GM21717 (cell line): ENCODE results near the gene GSTT4.
"Not testable (repeated sequence)": the region's sequence is repeated elsewhere in the genome, so short reads cannot be mapped to it uniquely, and the experiment has no call there.

Source experiments
- ATAC-seq: cut with Tn5 transposase; IDR thresholded peaks from one replicate; pipeline ENCODE4 v1.9.1; 2021; ENCODE audit warnings: mild to moderate bottlenecking, moderate library complexity; ENCODE audit not compliant: unreplicated experiment

GSTT4 gene

DNA sequence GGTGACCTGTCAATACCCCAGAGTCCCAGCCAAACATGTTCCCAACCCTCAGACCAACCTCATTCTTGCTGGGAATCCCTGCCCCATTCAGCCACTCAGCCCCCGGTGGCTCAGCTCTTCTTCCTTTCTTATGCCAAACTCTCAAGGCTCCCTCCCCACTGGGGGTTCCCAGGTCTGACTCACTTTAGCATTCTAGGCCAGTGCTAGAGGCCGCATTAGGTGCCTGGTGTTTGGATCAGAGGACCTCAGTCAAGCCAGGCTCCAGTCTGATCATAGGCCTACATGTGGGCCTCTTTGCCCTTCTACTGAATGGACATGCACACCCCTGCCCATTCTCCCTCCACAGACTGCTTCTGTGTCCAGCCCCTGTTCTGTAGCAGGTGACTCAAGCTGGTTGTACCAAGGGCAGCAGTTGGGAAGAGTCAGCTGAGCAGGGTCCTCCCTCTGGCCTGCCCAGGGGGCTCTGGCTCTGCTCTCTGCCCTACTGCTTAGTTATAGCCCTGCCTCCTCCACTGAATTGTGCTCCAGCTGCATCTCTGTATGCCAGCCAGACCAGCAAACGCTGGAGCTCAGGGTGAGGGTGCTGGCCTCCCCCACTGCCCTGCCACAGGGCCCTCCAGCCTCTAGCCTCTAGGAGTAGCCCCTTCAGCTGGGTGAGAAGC lies 15.5 kb downstream of the GSTT4 start:
- ATAC-seq, result not testable (repeated sequence)

DNA sequence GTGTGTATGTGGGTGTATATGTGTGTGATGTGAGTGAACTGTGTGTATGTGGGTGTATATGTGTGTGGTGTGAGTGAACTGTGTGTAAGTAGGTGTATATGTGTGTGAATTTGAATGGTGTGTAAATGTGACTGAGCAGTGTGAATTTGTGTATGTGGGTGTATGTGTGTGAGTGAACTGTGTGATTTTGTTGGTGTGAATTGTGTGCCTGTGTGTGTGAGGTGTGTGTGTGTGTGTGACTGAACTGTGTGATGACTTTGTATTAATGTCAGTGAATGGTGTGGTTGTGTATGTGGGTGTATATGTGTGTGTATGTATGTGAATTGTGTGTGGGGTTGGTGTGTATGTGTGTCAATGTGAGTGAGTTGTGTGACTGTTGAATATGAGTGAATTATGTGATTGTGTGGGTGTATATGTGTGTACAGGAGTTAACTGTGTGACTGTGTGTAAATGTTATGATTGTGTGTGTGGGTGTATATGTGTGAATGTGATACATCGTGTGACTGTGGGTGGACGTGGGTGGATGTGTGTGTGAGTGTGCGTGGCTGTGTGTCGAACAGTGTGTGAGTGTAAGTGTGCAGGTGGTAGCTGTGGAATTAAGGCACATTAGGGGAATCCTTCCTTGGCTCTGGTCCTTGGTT lies 18.6 kb downstream of the GSTT4 start:
- not testable (repeated sequence) for ATAC-seq

DNA sequence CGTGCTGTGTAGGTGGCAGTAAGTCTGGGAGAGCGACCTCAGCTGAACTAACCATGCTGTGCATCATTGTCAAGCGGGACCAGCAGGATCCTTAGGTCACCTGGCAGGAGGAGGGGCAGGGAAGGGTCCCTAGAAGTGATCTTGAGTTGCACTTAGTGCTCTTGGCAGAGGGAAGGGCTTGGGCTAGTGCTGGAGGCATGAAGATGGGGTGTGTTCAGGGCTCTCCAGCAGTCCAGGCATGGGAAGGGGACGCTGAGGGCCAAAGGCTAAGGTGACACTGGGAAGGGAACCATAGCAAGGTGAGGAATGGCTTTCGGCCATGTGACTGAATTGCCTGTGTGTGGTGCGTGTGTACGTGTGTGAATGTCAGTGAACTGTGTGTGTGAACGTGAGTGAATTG lies 19.2 kb downstream of the GSTT4 start:
- ATAC-seq, result not testable (repeated sequence)

DNA sequence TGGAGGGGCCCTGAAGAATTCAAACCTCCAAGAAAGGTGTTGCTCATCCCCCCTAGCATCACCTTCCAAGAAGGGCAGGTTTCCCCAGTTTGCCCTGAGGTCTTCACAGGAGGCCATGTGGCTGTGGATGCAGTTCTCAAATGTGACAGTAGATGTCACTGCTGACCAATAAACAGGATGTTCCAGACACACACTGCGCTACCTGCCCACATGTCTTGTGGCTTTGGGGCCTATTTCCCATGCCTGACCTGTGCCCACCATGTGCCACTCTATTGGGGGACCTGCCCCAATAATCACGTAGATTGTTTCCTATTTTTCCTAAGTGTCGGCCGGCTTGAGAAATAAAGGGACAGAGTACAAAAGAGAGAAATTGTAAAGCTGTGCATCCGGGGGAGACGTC lies 20.8 kb downstream of the GSTT4 start:
- ATAC-seq, result no peak

DNA sequence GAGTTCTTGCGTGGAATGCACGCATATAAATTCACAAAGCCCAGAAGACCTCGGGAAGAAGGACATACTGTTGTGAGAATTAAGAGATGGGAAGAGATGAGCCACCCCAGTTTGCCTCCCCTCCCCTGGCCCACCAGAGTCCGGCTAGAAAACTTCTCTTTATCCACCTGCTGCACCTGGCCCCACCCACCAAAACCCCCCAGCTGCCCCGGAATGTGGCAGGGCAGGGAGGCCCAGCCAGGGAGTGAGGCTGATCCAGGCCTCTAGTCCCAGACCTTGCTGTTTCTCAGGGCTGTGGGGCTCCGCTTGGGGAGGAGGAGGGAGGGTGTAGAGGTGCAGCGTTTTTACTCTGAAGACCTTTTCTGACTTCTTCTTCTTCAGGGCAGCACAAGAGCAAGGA lies 24.7 kb downstream of the GSTT4 start:
- ATAC-seq, result not testable (repeated sequence)

DNA sequence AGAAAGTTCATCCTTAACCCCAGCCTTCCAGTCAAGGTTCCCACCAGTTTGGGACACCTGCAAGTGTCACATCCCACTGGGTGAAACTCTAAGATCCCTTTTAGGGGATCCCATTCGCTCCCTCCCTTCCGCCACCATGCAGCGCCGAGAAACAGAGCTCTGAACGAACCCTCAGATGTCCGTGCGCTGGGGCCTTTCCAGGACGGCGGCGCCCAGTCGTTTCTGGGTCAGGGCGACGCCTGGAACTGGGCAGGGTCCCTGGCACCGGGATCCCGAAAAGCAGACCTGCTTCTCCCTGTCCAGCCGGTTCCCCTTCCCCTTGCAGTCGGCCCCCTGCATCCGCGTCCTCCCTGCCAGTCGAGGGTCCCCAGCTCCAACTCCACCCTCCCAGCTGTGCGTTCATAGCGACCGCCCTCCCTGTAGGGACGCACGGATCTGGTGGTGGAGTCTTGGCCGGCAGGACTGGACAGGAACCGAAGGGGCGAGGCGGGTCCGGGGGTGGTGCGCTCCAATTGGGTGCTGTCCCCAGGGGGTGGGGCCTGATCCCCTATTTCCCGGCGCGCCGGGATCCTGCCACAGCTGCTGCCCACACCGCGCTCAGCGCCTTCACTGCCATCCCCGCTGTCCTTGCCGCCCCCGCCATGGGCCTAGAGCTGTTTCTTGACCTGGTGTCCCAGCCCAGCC lies 25.6 kb downstream of the GSTT4 start, which contains the start of gene GSTT2:
Gene GSTT2, plus strand, starts transcription at position 578 of the 684 bp plus-strand sequence.
- not testable (repeated sequence) for ATAC-seq

DNA sequence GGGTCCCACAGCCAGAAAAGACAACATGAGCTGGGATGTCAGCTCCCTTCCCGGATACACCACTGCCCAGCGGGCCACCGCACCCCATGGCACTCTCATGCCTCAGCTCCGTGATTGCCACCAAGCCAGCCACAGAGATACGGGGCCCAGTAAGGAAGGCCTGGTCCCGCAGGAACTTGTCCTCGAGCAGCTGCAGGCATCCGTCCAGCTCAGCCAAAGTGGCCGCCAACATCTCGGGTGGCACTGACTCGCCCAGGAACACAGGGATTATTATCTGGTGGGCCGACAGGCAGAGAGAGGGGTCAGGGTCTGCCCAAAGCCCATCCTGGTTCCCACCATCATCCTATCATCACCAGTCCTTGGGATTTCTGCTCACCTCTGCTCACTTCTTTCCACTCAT lies 27.9 kb downstream of the GSTT4 start:
- ATAC-seq, result not testable (repeated sequence)

DNA sequence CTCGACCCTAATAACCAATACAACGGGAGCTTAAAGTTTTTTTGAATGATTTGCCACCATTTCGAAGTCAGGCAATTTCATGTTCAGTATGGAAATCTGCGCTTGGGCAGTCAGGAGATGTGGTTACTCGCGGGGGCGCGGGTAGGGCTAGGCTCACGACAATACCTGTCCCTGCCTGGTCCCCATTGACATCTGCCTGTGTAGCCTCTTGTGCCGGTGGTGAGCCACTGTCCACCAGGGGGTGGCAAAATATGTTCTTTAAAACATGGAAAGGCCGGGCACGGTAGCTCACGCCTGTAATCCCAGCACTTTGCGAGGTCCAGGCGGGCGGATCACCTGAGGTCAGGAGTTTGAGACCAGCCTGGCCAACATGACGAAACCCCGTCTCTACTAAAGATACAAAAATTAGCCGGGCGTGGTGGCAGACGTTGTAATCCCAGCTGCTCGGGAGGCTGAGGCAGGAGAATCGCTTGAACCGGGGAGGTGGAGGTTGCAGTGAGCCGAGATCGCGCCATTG lies 30.4 kb downstream of the GSTT4 start:
- ATAC-seq, result not testable (repeated sequence)

DNA sequence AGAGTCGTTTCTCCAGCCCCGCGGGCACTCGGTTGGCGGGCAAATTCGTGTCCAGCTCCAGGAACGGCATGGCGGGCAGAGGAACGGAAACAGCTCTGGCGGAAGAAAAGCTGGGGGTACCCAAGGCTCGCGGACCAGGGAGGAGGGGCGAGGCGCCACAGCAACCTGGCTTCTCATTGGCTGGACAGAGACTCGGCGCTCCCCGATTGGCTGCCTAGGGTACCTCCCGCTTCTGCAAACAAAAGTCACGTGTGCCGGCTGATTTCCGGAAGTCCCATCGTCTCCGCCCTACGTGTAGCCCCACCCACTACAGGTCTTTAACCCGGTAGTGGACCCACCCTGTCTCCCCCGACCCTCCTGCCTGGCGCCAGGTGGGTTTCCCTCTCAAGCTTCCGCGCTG lies 30.9 kb downstream of the GSTT4 start, which contains the start of gene DDT:
Gene DDT, minus strand, starts transcription at position 97 of the 400 bp plus-strand sequence. Its CDS starts 27 bp downstream, at position 70.
- peak; percentile 72 for ATAC-seq

DNA sequence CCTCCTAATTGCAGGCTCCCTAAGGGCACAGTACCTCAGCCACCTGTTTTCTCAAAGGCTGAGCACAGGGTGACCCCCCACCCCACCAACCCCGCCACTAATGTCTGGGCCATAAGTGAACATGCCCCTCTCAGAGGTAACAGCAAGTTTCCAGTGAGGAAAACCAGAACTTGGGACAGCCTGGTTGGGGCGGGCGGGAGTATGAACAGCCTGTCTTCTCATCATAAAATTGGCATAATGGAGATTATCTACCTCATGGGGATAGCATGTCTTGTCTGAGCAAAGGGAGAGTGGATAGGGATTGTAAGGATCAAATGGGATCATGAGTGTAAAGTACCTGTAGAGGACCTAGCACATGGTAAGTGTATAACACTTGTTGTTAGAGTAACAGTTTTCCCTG lies 33.3 kb downstream of the GSTT4 start:
- not testable (repeated sequence) for ATAC-seq

DNA sequence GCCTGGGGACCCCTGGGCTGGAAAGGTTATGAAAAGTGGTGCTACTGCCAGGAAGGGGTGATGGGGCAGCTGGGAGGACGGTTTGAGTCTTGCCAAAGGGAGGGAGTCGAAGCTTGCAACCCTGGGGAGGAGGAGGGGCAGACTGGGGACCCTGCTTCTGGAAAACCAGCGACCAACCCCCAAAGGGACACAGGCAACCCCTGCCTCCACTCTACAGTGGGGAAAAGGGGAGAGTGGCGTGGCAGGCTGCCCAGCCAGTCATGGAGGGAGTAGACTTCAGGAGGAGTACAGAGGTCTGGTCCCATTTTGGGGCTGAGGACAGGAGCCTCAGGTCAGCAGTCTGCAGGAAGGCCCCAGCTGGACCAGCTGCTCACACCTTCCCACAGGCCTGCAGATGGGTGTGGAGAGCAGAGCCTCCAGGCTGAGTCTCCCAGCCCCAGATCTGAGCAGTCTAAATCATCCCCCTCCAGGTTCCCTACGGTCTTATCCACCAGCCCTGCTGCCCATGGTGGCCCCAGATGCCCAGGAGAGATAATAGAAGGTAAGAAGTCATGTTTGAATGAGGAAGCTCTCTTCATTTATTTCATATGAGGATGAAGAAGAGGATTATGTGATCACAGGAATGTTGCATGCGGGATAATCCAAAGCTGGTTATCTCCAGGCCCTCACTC lies 34.3 kb downstream of the GSTT4 start:
- ATAC-seq, result no peak

DNA sequence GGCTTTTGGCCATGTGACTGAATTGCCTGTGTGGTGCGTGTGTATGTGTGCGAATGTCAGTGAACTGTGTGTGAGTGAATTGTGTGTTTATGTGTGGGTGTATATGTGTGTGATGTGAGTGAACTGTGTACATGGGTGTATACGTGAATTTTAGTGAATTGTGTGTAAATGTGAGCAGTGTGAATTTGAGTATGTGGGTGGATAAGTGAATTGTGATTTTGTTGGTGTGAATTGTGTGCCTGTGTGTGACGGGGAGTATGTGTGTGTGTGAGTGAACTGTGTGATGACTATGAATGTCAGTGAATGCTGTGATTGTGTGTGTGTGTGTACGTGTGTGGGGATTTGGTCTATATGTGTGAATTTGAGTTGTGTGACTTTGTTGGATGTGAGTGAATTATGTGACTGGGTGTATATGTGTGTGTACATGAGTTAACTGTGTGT lies 35.0 kb downstream of the GSTT4 start:
- no peak for ATAC-seq

DNA sequence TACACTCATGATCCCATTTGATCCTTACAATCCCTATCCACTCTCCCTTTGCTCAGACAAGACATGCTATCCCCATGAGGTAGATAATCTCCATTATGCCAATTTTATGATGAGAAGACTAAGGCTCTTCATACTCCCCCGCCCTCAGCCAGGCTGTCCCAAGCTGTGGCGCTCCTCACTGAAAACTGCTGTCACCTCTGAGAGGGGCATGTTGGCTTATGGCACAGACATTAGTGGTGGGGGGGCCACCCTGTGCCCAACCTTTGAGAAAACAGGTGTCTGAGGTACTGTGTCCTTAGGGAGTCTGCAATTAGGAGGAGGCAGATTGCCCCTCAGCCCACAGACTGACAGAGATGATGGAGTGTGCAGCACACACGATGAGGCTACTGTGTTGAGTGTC lies 36.2 kb downstream of the GSTT4 start:
- no peak for ATAC-seq

DNA sequence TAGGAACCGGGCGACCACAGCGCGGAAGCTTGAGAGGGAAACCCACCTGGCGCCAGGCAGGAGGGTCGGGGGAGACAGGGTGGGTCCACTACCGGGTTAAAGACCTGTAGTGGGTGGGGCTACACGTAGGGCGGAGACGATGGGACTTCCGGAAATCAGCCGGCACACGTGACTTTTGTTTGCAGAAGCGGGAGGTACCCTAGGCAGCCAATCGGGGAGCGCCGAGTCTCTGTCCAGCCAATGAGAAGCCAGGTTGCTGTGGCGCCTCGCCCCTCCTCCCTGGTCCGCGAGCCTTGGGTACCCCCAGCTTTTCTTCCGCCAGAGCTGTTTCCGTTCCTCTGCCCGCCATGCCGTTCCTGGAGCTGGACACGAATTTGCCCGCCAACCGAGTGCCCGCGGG lies 38.7 kb downstream of the GSTT4 start, which contains the start of gene DDTL:
Gene DDTL, plus strand, starts transcription at position 321 of the 400 bp plus-strand sequence. Its CDS starts 27 bp downstream, at position 348.
- peak; percentile 82 for ATAC-seq

DNA sequence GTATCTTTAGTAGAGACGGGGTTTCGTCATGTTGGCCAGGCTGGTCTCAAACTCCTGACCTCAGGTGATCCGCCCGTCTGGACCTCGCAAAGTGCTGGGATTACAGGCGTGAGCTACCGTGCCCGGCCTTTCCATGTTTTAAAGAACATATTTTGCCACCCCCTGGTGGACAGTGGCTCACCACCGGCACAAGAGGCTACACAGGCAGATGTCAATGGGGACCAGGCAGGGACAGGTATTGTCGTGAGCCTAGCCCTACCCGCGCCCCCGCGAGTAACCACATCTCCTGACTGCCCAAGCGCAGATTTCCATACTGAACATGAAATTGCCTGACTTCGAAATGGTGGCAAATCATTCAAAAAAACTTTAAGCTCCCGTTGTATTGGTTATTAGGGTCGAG lies 39.2 kb downstream of the GSTT4 start:
- not testable (repeated sequence) for ATAC-seq

DNA sequence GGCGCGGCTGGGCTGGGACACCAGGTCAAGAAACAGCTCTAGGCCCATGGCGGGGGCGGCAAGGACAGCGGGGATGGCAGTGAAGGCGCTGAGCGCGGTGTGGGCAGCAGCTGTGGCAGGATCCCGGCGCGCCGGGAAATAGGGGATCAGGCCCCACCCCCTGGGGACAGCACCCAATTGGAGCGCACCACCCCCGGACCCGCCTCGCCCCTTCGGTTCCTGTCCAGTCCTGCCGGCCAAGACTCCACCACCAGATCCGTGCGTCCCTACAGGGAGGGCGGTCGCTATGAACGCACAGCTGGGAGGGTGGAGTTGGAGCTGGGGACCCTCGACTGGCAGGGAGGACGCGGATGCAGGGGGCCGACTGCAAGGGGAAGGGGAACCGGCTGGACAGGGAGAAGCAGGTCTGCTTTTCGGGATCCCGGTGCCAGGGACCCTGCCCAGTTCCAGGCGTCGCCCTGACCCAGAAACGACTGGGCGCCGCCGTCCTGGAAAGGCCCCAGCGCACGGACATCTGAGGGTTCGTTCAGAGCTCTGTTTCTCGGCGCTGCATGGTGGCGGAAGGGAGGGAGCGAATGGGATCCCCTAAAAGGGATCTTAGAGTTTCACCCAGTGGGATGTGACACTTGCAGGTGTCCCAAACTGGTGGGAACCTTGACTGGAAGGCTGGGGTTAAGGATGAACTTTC lies 44.0 kb downstream of the GSTT4 start, which contains the start of gene GSTT2B:
Gene GSTT2B, minus strand, starts transcription at position 112 of the 688 bp plus-strand sequence. Its CDS starts 64 bp downstream, at position 48.
- ATAC-seq, result not testable (repeated sequence)

DNA sequence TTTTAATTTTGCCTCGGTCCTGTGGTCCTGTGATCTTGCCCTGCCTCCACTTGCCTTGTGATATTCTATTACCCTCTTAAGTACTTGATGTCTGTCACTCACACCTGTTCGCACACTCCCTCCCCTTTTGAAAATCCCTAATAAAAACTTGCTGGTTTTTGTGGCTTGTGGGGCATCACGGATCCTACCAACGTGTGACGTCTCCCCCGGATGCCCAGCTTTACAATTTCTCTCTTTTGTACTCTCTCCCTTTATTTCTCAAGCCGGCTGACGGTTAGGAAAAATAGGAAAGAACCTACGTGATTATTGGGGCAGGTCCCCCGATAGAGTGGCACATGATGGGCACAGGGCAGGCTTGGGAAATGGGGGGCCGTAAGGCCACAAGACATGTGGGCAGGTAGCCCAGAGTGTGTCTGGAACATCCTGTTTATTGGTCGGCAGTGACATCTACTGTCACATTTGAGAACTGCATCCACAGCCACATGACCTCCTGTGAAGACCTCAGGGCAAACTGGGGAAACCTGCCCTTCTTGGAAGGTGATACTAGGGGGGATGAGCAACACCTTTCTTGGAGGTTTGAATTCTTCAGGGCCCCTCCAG lies 48.9 kb downstream of the GSTT4 start:
- ATAC-seq, result not testable (repeated sequence)

DNA sequence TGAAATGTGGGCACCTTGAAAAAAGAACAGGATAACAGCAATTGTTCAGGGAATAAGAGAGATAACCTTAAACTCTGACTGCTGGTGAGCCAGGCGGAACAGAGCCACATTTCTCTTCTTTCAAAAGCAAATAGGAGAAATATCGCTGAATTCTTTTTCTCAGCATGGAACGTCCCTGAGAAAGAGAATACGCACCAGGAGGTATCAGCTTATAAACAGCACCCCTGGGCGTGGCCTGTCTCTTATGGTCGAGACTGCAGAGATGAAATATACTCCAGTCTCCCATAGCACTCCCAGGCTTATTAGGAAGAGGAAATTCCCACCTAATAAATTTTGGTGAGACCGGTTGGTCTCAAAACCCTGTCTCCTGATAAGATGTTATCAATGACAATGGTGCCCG lies 49.4 kb downstream of the GSTT4 start:
- ATAC-seq, result not testable (repeated sequence)

DNA sequence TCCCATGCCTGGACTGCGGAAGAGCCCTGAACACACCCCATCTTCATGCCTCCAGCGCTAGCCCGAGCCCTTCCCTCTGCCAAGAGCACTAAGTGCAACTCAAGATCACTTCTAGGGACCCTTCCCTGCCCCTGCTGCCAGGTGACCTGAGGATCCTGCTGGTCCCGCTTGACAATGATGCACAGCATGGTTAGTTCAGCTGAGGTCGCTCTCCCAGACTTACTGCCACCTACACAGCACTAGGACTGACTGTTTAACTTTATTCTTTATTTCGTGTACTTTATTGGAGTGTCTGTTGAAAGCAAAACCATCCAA lies 50.3 kb downstream of the GSTT4 start:
- not testable (repeated sequence) for ATAC-seq
